WTC11 (cell line): ENCODE results near the gene CD82. TPM values are rescaled to one million over a fixed set of nuclear protein-coding genes. Genes with fewer than 3 reads are reported as not detected.

Experiments
- ATAC-seq: fragments of 200-7000 bp; cut with Tn5 transposase; 2 replicates; pipeline ENCODE4 v1.10.0; 2021; ENCODE audit warnings: mild to moderate bottlenecking, moderate library complexity
- CTCF ChIA-PET: fragments of 300-600 bp; sonication (Branson Sonifier 250); formaldehyde crosslinking; loops from one replicate; lab custom pipeline; 2021; ENCODE audit warnings: antibody characterized with exemption; lab: Charles Lee
- POLR2A ChIA-PET: fragments of 350-600 bp; sonication (Branson Sonifier 250); formaldehyde crosslinking; loops from one replicate; lab custom pipeline; 2021; ENCODE audit warnings: antibody characterized with exemption; lab: Charles Lee
- DNase-seq: peaks from one replicate; pipeline ENCODE4 v3.0.0; 2021; ENCODE audit warnings: low spot score
- H3K27ac Mint-ChIP-seq: 2 replicates; pipeline ENCODE4 v1.8.0; 2021; ENCODE audit warnings: mixed read lengths
- H3K27me3 Mint-ChIP-seq: 2 replicates; pipeline ENCODE4 v1.8.0; 2021; ENCODE audit warnings: low read depth, mild to moderate bottlenecking, moderate library complexity, mixed read lengths
- H3K36me3 Mint-ChIP-seq: 2 replicates; pipeline ENCODE4 v1.8.0; 2021; ENCODE audit warnings: mixed read lengths
- H3K4me1 Mint-ChIP-seq: 2 replicates; pipeline ENCODE4 v1.8.0; 2022; ENCODE audit warnings: mixed read lengths
- H3K4me3 Mint-ChIP-seq: 2 replicates; pipeline ENCODE4 v1.8.0; 2021; ENCODE audit warnings: mild to moderate bottlenecking, moderate library complexity, mixed read lengths
- H3K9me3 Mint-ChIP-seq: 2 replicates; pipeline ENCODE4 v1.8.0; 2021; ENCODE audit warnings: mixed read lengths
- AR ChIP-seq: fragments of 250-450 bp; sonication (Bioruptor Pico); IDR thresholded peaks from 2 replicates; pipeline ENCODE4 v1.9.0; 2021; ENCODE audit warnings: mild to moderate bottlenecking
- ARID4B ChIP-seq: sonication (generic); formaldehyde crosslinking; IDR thresholded peaks from 2 replicates; pipeline ENCODE4 v1.8.0; 2023; ENCODE audit warnings: missing genetic modification reagents, mild to moderate bottlenecking, borderline replicate concordance
- ATF2 ChIP-seq: sonication (generic); formaldehyde crosslinking; IDR thresholded peaks from 2 replicates; pipeline ENCODE4 v1.8.1; 2022; ENCODE audit warnings: low read depth, missing genetic modification reagents, borderline replicate concordance
- ATF3 ChIP-seq: sonication (generic); formaldehyde crosslinking; conservative IDR thresholded peaks from 2 replicates; pipeline ENCODE4 v1.8.1; 2022; ENCODE audit warnings: mild to moderate bottlenecking, missing genetic modification reagents
- E2F1 ChIP-seq: sonication (generic); formaldehyde crosslinking; IDR thresholded peaks from 2 replicates; pipeline ENCODE4 v1.8.0; 2022; ENCODE audit warnings: mild to moderate bottlenecking, missing genetic modification reagents
- E2F4 ChIP-seq: sonication (generic); formaldehyde crosslinking; IDR thresholded peaks from 2 replicates; pipeline ENCODE4 v1.8.1; 2022; ENCODE audit warnings: low read depth, mild to moderate bottlenecking, moderate library complexity, missing genetic modification reagents, borderline replicate concordance
- ERG ChIP-seq: fragments of 250-450 bp; sonication (Bioruptor Pico); IDR thresholded peaks from 2 replicates; pipeline ENCODE4 v1.8.0; 2021; ENCODE audit warnings: mild to moderate bottlenecking
- FOXK1 ChIP-seq: sonication (generic); formaldehyde crosslinking; IDR thresholded peaks from 2 replicates; pipeline ENCODE4 v1.8.0; 2022; ENCODE audit warnings: mild to moderate bottlenecking, moderate library complexity, missing genetic modification reagents
- FOXP1 ChIP-seq: sonication (generic); formaldehyde crosslinking; IDR thresholded peaks from 2 replicates; pipeline ENCODE4 v1.8.0; 2022; ENCODE audit warnings: missing genetic modification reagents, mild to moderate bottlenecking, moderate library complexity, borderline replicate concordance
- NFE2L1 ChIP-seq: sonication (generic); formaldehyde crosslinking; IDR thresholded peaks from 2 replicates; pipeline ENCODE4 v1.8.1; 2023; ENCODE audit warnings: missing genetic modification reagents
- PRDM15 ChIP-seq: sonication (generic); formaldehyde crosslinking; IDR thresholded peaks from 2 replicates; pipeline ENCODE4 v1.8.0; 2022; ENCODE audit warnings: missing genetic modification reagents
- PREB ChIP-seq: sonication (generic); formaldehyde crosslinking; IDR thresholded peaks from 2 replicates; pipeline ENCODE4 v1.8.1; 2022; ENCODE audit warnings: mild to moderate bottlenecking, missing genetic modification reagents, moderate library complexity, borderline replicate concordance
- RELA ChIP-seq: sonication (generic); formaldehyde crosslinking; IDR thresholded peaks from 2 replicates; pipeline ENCODE4 v1.8.1; 2022; ENCODE audit warnings: missing genetic modification reagents, mild to moderate bottlenecking, borderline replicate concordance
- TEAD4 ChIP-seq: sonication (generic); formaldehyde crosslinking; IDR thresholded peaks from 2 replicates; pipeline ENCODE4 v1.8.0; 2022; ENCODE audit warnings: mild to moderate bottlenecking, missing genetic modification reagents
- ZNF423 ChIP-seq: fragments of 250-450 bp; sonication (Bioruptor Pico); IDR thresholded peaks from 2 replicates; pipeline ENCODE4 v2.1.2; 2022; ENCODE audit warnings: mild to moderate bottlenecking, moderate library complexity
- ZNF512 ChIP-seq: sonication (generic); formaldehyde crosslinking; IDR thresholded peaks from 2 replicates; pipeline ENCODE4 v1.8.1; 2022; ENCODE audit warnings: missing genetic modification reagents, borderline replicate concordance
- total RNA-seq: library from RNA; stranded (reverse); gene quantifications from 3 replicates; pipeline ENCODE4 v1.2.3, GENCODE V29; 2021

The CD82 gene
- total RNA-seq, 1 experiment from 2014 or later, result 15.5 TPM

- ChIA-PET CTCF (interaction anchor here (0.6 to 1.3 kb wide), 2 partner anchors 19 to 72 kb away, joined by 3 to 4 read pairs; no protein-coding TSS in a partner anchor), POLR2A (no interaction called here)
- no peak for ATAC-seq
- TF ChIP-seq FOXP1 (CRISPR knock-in tag), result no peak
- no peak for TF ChIP-seq ATF3 (CRISPR knock-in tag)
- TF ChIP-seq E2F4 (CRISPR knock-in tag), result no peak
- TF ChIP-seq FOXK1 (CRISPR knock-in tag), result no peak
- TF ChIP-seq ZNF423 (CRISPR knock-in tag), result no peak
- TF ChIP-seq ERG, result no peak
- TF ChIP-seq TEAD4 (CRISPR knock-in tag), result no peak
- TF ChIP-seq PREB, result no peak
- TF ChIP-seq ARID4B (CRISPR knock-in tag), result no peak
- no peak for TF ChIP-seq E2F1
- TF ChIP-seq RELA (CRISPR knock-in tag), result no peak
- TF ChIP-seq NFE2L1, result no peak
- no peak for TF ChIP-seq AR (CRISPR knock-in tag)
- no peak for TF ChIP-seq ATF2
- TF ChIP-seq ZNF512 (CRISPR knock-in tag), result no peak
- no peak for TF ChIP-seq PRDM15 (CRISPR knock-in tag)
- no peak overlapping the region for H3K4me3 Mint-ChIP-seq
- no peaks in the 10 kb centered on the region for H3K36me3 Mint-ChIP-seq
- H3K4me1 Mint-ChIP-seq, result peaks cover 8% of the 10 kb centered on the region
- DNase-seq, result no peak
- peaks cover under 1% of the 10 kb centered on the region; the same call in 1 of the 2 replicates for H3K9me3 Mint-ChIP-seq
- no peak overlapping the region for H3K27ac Mint-ChIP-seq
- H3K27me3 Mint-ChIP-seq, result peaks cover 4% of the 10 kb centered on the region
These were observed 88.6 kb downstream of the CD82 start for GRCh38 chr11:44654057-44654456.
